Epithelial cell of esophagus (primary cell): Measurements from ENCODE around the gene JOSD1.

Experiments
- DNase-seq: peaks from one replicate; pipeline ENCODE4 v3.0.0; 2010; ENCODE audit warnings: low read depth
- H3K4me3 ChIP-seq: 2 replicates; pipeline ENCODE4 v1.5.1; 2011; ENCODE audit warnings: mild to moderate bottlenecking, low read length, control low read depth
- CTCF ChIP-seq: IDR thresholded peaks from 2 replicates; pipeline ENCODE4 v1.5.1; 2011; ENCODE audit warnings: low read depth, mild to moderate bottlenecking, low read length, control low read depth, inconsistent platforms; ENCODE audit not compliant: insufficient read depth; ENCODE audit errors: missing control alignments

JOSD1 gene

GRCh38 chr22:38699784-38700183, 959 bp downstream of the JOSD1 start:
- DNase-seq, result peak; percentile 39
- no peak for TF ChIP-seq CTCF
- H3K4me3 ChIP-seq, result peak overlapping the region; percentile 69

GRCh38 chr22:38699143-38699542, 1.6 kb downstream of the JOSD1 start:
- no peak for DNase-seq
- no peak for TF ChIP-seq CTCF
- peak overlapping the region; percentile 69 for H3K4me3 ChIP-seq

- TF ChIP-seq CTCF, result no peak
- H3K4me3 ChIP-seq, result peak overlapping the region; percentile 5
- no peak for DNase-seq
Measured at GRCh38 chr22:38698407-38699094, 2.2 kb downstream of the JOSD1 start.

- peak; percentile 28 for DNase-seq
- TF ChIP-seq CTCF, result no peak
- H3K4me3 ChIP-seq, result no peak overlapping the region
Measured at GRCh38 chr22:38697425-38698089, 3.2 kb downstream of the JOSD1 start.

GRCh38 chr22:38696606-38697424, 3.9 kb downstream of the JOSD1 start:
- H3K4me3 ChIP-seq, result no peak overlapping the region
- DNase-seq, result peak; percentile 94
- no peak for TF ChIP-seq CTCF

- no peak overlapping the region for H3K4me3 ChIP-seq
- no peak for TF ChIP-seq CTCF
- peak; percentile 66 for DNase-seq
Measured at GRCh38 chr22:38694940-38695339, 5.8 kb downstream of the JOSD1 start.
